ENCODE results near the gene YDJC. TPM values are rescaled to one million over a fixed set of nuclear protein-coding genes. Genes with fewer than 3 reads are reported as not detected.
A peak's percentile ranks its signal among the peaks of the same experiment; 100 is the strongest.

Gene YDJC
- total and polyA plus RNA-seq, 9 of the 15 experiments (the other 6 are each of a cell fraction or from before 2014, with no cell fraction given), result 13.5 to 871 (median 164) TPM

- TF ChIP-seq TFE3 (CRISPR knock-in tag; IDR thresholded peaks at IDR 0.05) (no peak), ZKSCAN8 (CRISPR knock-in tag; IDR thresholded peaks at IDR 0.05) (no peak), SRSF7 (optimal IDR thresholded peaks at IDR 0.05; ENCODE audit: low read depth, low read length) (no peak), BRF1 (IDR thresholded peaks at IDR 0.05; ENCODE audit: borderline replicate concordance, extremely low read depth, insufficient read length) (no peak), NKRF (IDR thresholded peaks at IDR 0.05; ENCODE audit: borderline replicate concordance) (no peak), ZBTB26 (CRISPR knock-in tag; IDR thresholded peaks at IDR 0.05) (0 out of 2 replicates have a peak, but pooled peaks have one; percentile 20), ZNF507 (tag; conservative IDR thresholded peaks at IDR 0.05) (no peak), EWSR1 (IDR thresholded peaks at IDR 0.05; ENCODE audit: borderline replicate concordance, low read depth, partially characterized antibody) (no peak), ZNF696 (CRISPR knock-in tag; conservative IDR thresholded peaks at IDR 0.05) (no peak), PBX2 (CRISPR knock-in tag; IDR thresholded peaks at IDR 0.05; ENCODE audit: low read depth) (no peak), PBX2 (tag; conservative IDR thresholded peaks at IDR 0.05; ENCODE audit: low read depth) (no peak), SMAD4 (CRISPR knock-in tag; conservative IDR thresholded peaks at IDR 0.05) (no peak), ZNF146 (CRISPR knock-in tag; IDR thresholded peaks at IDR 0.05; ENCODE audit: unreplicated experiment) (no peak), PPARD (CRISPR knock-in tag; IDR thresholded peaks at IDR 0.05) (no peak), E2F3 (CRISPR knock-in tag; IDR thresholded peaks at IDR 0.05) (no peak), FOXM1 (IDR thresholded peaks at IDR 0.05; ENCODE audit: low read depth) (no peak), FOXM1 (CRISPR knock-in tag; IDR thresholded peaks at IDR 0.05; ENCODE audit: low read depth) (no peak)
Measured at GRCh38 chr22:21593406-21594232, 36.2 kb downstream of the YDJC start (continued).

Measured in K562 (cell line).